ENCODE data around the gene TMEM250.

The TMEM250 gene

DNA sequence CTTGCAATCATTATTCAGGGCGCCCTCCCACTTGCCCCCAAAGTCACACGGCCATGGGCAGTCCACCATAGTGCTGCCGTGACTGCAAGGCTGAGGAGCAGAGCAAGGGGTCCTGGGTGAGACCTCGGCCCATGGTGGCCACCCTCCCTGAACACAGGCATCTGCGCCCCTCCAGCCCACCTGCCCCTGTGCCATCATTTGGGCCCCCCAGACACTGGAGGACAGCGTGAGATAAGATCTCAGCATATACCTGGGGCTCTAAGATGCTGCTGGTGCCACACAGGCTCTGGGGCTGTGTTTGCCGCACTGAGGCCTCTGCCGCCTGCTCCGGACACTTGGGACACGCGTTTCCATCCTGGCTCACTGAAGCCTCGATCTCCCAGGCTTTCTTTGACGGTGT, 3.5 kb downstream of the TMEM250 start:
- H3K27ac ChIP-seq (ENCODE audit: low read length): no peak overlapping the region
- H3K9me3 ChIP-seq (ENCODE audit: control insufficient read depth, low read depth, low read length): no peaks in the 10 kb centered on the region
- H3K36me3 ChIP-seq (ENCODE audit: control insufficient read depth, low read depth, low read length): peaks cover 9% of the 10 kb centered on the region
- no peak overlapping the region for H3K4me3 ChIP-seq (ENCODE audit: low read length)
- H3K4me1 ChIP-seq (ENCODE audit: control insufficient read depth, low read depth, low read length): peaks cover 12% of the 10 kb centered on the region
- no peaks in the 10 kb centered on the region for H3K27me3 ChIP-seq (ENCODE audit: control insufficient read depth, insufficient read depth, low read length)
- no peak overlapping the region for H3K9ac ChIP-seq (ENCODE audit: low read length)

DNA sequence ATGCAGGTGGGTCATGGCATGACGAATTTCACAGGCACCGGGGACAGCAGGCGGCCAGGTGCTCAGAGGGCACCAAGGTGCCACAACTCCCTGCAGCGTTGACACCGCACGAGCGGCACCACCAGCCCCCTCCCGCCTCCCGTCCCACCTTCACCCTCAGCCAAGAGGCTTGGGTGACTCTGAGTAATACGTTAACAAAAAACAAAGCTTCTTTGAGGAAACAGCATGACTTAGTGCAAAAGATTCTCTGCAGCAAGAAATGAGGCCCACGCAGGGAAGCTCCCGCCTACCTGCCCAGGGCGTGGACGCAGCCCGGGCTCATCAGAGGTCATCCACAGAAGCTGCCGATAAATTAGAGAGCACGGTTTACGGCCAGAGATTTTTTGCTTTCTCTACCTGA, 4.1 kb downstream of the TMEM250 start:
- no peak overlapping the region for H3K27ac ChIP-seq (ENCODE audit: low read length)

DNA sequence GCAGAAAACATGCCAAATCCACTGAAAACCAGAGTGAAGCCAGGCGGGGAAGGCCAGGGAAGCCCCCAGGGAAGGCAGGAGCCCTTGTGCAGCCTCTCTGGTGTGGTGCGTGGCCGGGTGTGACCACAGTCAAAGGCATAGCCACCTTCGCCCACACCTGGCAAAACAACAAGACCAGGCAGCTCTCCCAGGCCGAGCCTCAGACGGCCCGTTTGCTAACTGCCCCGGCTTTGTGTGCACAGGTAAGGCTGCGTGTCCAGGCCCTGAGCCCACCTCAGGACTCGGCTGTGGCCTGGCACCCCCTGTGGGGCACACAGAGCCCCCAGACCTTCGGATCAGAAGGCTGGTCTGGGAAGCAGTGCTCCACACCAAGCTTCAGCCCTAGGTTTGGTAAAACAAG, 6.1 kb downstream of the TMEM250 start:
- no peak overlapping the region for H3K9ac ChIP-seq (ENCODE audit: low read length)
- peaks cover 9% of the 10 kb centered on the region for H3K36me3 ChIP-seq (ENCODE audit: control insufficient read depth, low read depth, low read length)
- H3K4me1 ChIP-seq (ENCODE audit: control insufficient read depth, low read depth, low read length): peaks cover 9% of the 10 kb centered on the region
- no peak overlapping the region for H3K4me3 ChIP-seq (ENCODE audit: low read length)
- H3K9me3 ChIP-seq (ENCODE audit: control insufficient read depth, low read depth, low read length): no peaks in the 10 kb centered on the region
- H3K27me3 ChIP-seq (ENCODE audit: control insufficient read depth, insufficient read depth, low read length): no peaks in the 10 kb centered on the region
- H3K27ac ChIP-seq (ENCODE audit: low read length): no peak overlapping the region

More for the DNA sequence above, 4.1 kb downstream of the TMEM250 start:
- H3K9ac ChIP-seq (ENCODE audit: low read length): no peak overlapping the region
- no peak overlapping the region for H3K4me3 ChIP-seq (ENCODE audit: low read length)
- H3K27me3 ChIP-seq (ENCODE audit: control insufficient read depth, insufficient read depth, low read length): no peaks in the 10 kb centered on the region
- peaks cover 12% of the 10 kb centered on the region for H3K4me1 ChIP-seq (ENCODE audit: control insufficient read depth, low read depth, low read length)
- H3K36me3 ChIP-seq (ENCODE audit: control insufficient read depth, low read depth, low read length): peaks cover 9% of the 10 kb centered on the region
- H3K9me3 ChIP-seq (ENCODE audit: control insufficient read depth, low read depth, low read length): no peaks in the 10 kb centered on the region

DNA sequence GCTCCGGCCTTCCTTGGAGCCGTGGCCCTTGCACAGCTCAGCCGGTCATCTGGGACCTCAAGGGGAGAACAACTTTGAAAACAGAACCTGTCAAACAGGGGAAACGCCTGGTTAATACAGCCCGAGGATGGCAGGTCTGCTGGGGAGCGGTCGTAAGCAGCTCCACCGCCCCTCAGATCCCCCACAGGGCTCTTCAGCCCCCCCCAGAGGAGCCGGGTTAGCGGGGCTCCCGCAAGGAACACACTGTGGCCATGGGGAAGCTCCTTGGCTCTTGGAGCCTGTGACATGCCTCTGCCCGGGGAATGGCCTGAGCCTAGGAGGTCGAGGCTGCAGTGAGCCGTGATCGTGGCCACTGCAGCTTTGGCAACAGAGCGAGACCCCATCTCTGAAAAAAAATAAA, 6.8 kb downstream of the TMEM250 start:
- Histone ChIP-seq H3K27me3 (ENCODE audit: control insufficient read depth, insufficient read depth, low read length) (no peaks in the 10 kb centered on the region), H3K36me3 (ENCODE audit: control insufficient read depth, low read depth, low read length) (peaks cover 9% of the 10 kb centered on the region), H3K4me1 (ENCODE audit: control insufficient read depth, low read depth, low read length) (peaks cover 5% of the 10 kb centered on the region), H3K27ac (ENCODE audit: low read length) (no peak overlapping the region), H3K9me3 (ENCODE audit: control insufficient read depth, low read depth, low read length) (no peaks in the 10 kb centered on the region), H3K4me3 (ENCODE audit: low read length) (no peak overlapping the region), H3K9ac (ENCODE audit: low read length) (no peak overlapping the region)

DNA sequence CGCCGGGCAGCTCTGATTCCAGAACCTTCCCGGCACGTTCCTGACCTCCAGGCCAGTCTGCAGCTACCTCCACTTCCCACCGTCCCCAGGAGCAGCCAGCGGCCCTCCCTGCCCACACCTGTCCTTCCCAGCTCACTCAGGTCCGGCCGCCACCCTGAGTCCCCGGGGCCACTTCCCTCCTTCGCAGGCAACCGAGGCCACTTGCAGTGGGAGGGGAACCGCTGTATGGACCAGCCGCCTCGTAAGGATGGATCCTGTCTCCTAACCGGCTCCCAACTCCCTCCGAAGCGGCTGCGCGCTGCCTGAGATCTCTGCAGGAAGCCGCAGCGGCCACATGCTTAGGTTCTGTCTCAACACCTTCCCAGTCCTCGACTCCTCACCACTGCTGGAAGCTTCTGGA, 7.5 kb downstream of the TMEM250 start:
- no peak overlapping the region for H3K9ac ChIP-seq (ENCODE audit: low read length)
- peaks cover 5% of the 10 kb centered on the region for H3K4me1 ChIP-seq (ENCODE audit: control insufficient read depth, low read depth, low read length)
- H3K9me3 ChIP-seq (ENCODE audit: control insufficient read depth, low read depth, low read length): no peaks in the 10 kb centered on the region
- H3K27me3 ChIP-seq (ENCODE audit: control insufficient read depth, insufficient read depth, low read length): no peaks in the 10 kb centered on the region
- no peak overlapping the region for H3K27ac ChIP-seq (ENCODE audit: low read length)
- peaks cover 9% of the 10 kb centered on the region for H3K36me3 ChIP-seq (ENCODE audit: control insufficient read depth, low read depth, low read length)
- H3K4me3 ChIP-seq (ENCODE audit: low read length): no peak overlapping the region

DNA sequence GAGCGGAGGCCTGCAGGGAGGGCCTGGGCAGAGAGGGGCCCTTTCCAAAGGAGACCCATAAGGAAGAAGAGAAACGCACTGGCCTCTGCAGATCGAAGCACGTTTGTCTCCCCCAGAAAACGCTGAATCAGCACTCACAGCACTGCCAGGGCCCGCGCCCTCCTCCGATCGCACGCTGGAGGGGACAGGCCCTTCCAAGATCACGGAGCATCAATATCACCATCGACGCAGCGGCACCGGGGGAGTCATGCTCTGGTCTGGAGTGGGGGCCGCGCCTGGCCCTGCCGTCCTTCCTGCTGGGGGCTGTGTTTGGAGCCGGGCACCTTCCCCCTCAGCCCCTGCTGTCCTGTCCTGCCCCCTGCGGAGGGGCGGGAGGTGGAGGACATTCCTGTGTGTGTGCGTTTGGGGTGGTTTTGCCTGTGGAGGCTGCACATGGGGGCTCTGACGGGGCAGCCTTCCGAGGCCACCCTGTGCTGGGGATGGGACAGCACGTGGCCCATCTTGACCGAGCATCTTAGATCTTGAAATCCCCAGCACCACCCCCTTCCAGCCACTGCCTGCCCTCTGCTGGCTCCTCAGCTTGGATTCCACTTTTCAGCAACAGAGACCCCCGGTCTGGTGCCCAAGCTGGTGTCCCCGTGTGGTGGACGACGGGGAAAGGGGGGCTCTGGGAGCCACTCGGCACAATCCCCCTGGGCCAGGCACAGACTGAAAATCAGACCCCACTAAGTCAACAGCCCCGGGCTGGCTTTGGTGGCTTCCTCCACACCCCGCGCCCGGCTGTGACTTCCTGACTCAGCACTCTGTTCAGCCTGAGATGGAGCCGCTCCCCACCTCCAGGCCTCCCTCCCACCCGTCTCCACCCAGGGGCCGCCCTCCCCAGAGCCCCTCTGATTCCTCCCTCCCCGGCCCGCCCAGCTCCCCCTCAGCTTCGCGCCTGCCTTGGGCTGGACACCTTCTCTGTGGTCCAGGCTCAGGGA, 8.3 kb downstream of the TMEM250 start:
- peak overlapping the region; percentile 46 for H3K9ac ChIP-seq (ENCODE audit: low read length)
- no peaks in the 10 kb centered on the region for H3K27me3 ChIP-seq (ENCODE audit: control insufficient read depth, insufficient read depth, low read length)
- H3K36me3 ChIP-seq (ENCODE audit: control insufficient read depth, low read depth, low read length): peaks cover 7% of the 10 kb centered on the region
- peaks cover 9% of the 10 kb centered on the region for H3K4me1 ChIP-seq (ENCODE audit: control insufficient read depth, low read depth, low read length)
- no peaks in the 10 kb centered on the region for H3K9me3 ChIP-seq (ENCODE audit: control insufficient read depth, low read depth, low read length)
- peak overlapping the region; percentile 55 for H3K4me3 ChIP-seq (ENCODE audit: low read length)
- H3K27ac ChIP-seq (ENCODE audit: low read length): no peak overlapping the region

DNA sequence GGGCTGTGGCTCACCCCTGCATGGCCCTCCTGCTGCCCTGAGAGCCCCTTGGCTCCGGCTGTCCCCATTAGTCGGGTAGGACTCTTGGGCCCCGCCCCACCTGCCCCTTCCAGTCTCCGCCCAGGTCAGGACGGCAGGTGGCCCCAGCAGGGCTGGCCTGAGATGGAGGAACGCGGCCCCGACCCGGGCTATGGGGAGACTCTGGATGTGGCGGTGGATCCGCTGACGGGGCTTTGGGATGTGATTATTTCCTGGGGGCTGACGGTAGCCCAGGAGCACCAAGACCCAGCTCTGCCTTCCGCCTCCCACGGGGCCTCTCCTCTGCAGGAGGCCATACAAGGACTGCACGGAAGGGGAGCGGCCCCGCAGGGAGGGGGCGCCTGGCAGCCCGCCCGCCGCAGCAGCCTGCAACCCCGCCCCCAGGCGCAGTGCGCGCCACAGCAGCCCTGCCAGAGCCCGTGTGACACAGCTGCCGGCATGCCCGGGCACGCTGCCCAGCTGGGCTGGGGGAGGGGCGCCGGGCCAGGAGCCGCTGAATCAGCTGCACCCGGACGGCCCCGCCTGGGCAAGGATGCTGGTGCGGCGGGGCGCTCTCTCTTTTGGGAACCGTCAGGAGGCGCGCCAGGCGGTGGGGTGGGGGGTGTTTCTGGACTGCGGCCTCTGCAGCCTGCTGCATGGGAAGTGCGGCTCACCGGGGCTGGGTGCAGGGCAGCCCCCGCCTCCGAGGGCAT, 9.2 kb downstream of the TMEM250 start:
- H3K9me3 ChIP-seq (ENCODE audit: control insufficient read depth, low read depth, low read length): no peaks in the 10 kb centered on the region
- peak overlapping the region; percentile 55 for H3K4me3 ChIP-seq (ENCODE audit: low read length)
- no peak overlapping the region for H3K27ac ChIP-seq (ENCODE audit: low read length)
- H3K9ac ChIP-seq (ENCODE audit: low read length): peak overlapping the region; percentile 46
- H3K36me3 ChIP-seq (ENCODE audit: control insufficient read depth, low read depth, low read length): no peaks in the 10 kb centered on the region
- no peaks in the 10 kb centered on the region for H3K27me3 ChIP-seq (ENCODE audit: control insufficient read depth, insufficient read depth, low read length)
- peaks cover 16% of the 10 kb centered on the region for H3K4me1 ChIP-seq (ENCODE audit: control insufficient read depth, low read depth, low read length)

DNA sequence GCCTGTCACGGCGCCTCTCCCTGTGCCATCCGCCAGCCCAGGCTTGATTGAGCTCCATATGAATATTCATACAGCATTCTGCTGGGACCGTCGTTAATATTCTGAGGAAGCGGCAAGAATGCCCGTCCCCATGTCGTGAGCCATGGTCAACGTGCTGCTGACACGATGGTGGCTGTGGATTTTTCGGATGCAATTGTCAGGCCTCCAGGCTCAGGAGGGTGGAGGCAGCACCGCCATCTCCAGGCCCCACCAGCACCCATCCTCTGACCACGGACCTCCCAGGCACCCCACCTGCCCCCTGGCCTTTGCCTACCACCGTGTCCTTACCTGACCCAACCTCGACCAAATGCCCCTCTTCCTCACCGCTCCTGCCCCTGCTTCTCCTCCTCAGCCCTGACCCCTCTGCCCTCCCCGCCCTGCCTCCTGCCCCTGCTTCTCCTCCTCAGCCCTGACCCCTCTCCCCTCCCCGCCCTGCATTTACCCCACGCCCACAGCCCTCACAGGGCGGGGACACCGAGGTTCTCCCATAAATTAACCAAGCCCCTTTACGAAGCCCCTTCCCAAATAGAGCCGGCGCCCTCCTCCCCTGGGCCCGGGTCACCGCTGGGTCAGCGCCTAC, 9.9 kb downstream of the TMEM250 start:
- Histone ChIP-seq H3K4me1 (ENCODE audit: control insufficient read depth, low read depth, low read length) (peaks cover 20% of the 10 kb centered on the region), H3K9me3 (ENCODE audit: control insufficient read depth, low read depth, low read length) (no peaks in the 10 kb centered on the region), H3K4me3 (ENCODE audit: low read length) (no peak overlapping the region), H3K9ac (ENCODE audit: low read length) (no peak overlapping the region), H3K27ac (ENCODE audit: low read length) (no peak overlapping the region), H3K36me3 (ENCODE audit: control insufficient read depth, low read depth, low read length) (no peaks in the 10 kb centered on the region), H3K27me3 (ENCODE audit: control insufficient read depth, insufficient read depth, low read length) (no peaks in the 10 kb centered on the region)

DNA sequence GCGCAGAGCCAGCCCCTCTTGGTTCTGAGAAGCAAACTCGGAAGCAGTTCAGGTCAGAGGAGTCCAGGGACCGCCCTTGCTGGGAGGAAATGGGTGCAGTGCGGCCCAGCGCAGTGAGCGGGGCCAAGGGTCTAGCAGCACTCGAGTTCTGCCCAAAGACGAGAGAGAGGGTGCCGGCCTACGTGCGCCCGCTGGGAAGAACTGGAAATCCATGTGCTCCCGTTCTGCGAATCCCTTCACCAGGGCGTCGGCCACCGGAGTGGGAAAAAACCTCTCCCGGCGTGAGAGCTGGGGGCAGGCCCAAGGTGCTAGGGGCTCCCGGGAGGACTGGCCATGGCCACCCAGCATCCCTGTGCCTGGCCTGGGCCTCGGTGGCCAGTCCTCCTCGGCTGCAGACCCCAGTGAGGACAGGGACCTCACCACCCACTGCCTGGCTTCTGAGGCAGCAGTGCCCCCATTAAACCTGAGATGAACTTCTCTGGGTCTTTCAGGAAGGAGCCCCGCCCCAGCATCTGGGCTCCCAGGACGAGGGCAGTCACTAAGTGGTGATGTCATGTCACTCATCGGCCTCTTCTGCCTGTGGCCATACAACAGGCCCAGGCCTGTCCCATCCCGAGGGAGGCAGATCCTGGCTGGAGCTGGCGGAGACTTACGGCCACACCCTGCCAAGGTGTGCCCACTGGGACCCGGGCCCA, 10.6 kb downstream of the TMEM250 start:
- Histone ChIP-seq H3K9me3 (ENCODE audit: control insufficient read depth, low read depth, low read length) (no peaks in the 10 kb centered on the region), H3K27me3 (ENCODE audit: control insufficient read depth, insufficient read depth, low read length) (no peaks in the 10 kb centered on the region), H3K27ac (ENCODE audit: low read length) (no peak overlapping the region), H3K4me1 (ENCODE audit: control insufficient read depth, low read depth, low read length) (peaks cover 20% of the 10 kb centered on the region), H3K36me3 (ENCODE audit: control insufficient read depth, low read depth, low read length) (no peaks in the 10 kb centered on the region), H3K9ac (ENCODE audit: low read length) (no peak overlapping the region), H3K4me3 (ENCODE audit: low read length) (no peak overlapping the region)

DNA sequence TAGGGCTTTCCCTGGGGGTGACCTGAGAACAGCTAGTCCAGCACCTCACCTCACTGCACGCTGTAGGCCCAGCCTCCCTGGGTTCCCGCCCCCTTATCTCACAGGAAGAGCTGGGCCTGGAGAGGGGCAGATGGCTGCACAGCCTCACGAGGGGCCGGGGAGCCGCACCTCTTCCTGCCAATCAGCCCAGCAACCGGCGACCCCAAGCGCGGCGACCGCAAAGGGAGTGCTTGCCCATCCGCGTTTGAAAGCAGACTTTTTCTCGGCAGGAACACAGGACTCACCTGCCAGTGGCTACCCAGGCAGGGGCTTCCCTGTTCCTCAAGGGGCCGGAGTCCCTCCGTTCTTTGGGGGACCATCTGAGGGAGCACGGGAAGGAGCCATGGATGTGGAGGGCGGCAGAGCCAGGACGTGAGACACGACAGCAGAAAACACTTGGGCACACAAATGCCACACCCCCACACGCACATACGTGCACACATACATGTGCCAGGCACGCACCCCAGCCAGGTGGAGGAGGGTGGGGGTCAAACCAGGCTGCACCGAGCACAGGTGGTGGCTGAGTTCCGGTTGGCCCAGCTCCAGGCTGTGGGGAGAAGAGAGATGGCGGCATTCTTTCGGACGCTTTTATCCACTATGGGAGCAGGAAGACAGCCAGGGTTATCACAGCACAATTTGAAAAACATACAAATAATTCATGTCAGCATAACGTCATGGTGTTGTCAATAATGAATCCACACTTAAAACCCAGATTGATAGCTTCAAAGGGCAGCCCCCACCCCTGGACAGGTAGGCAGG, 11.3 kb downstream of the TMEM250 start:
- Histone ChIP-seq H3K27ac (ENCODE audit: low read length) (no peak overlapping the region), H3K9ac (ENCODE audit: low read length) (no peak overlapping the region), H3K9me3 (ENCODE audit: control insufficient read depth, low read depth, low read length) (no peaks in the 10 kb centered on the region), H3K4me1 (ENCODE audit: control insufficient read depth, low read depth, low read length) (peaks cover 20% of the 10 kb centered on the region), H3K27me3 (ENCODE audit: control insufficient read depth, insufficient read depth, low read length) (no peaks in the 10 kb centered on the region), H3K4me3 (ENCODE audit: low read length) (no peak overlapping the region), H3K36me3 (ENCODE audit: control insufficient read depth, low read depth, low read length) (no peaks in the 10 kb centered on the region)

Measured in iPS-18a (cell line).